ENCODE measurements around the gene PARN. TPM values are rescaled to one million over a fixed set of nuclear protein-coding genes. Genes with fewer than 3 reads are reported as not detected.

Gene PARN
- polyA plus RNA-seq, 1 donor from 2014 or later: 22.3 TPM

- H3K9ac ChIP-seq (ENCODE audit: low read length): no peak overlapping the region
- no peak overlapping the region for H2AFZ ChIP-seq (ENCODE audit: low read depth, low read length)
- H3K27ac ChIP-seq (ENCODE audit: low read length): no peak overlapping the region
- no peaks in the 10 kb centered on the region for H3K27me3 ChIP-seq (ENCODE audit: insufficient read depth, low read depth, low read length)
- no peak overlapping the region for H3K4me3 ChIP-seq (ENCODE audit: low read length)
- TF ChIP-seq TAF1 (IDR thresholded peaks at IDR 0.05; ENCODE audit: low read depth) (no peak), REST (IDR thresholded peaks at IDR 0.05; ENCODE audit: borderline replicate concordance) (no peak), POLR2AphosphoS5 (IDR thresholded peaks at IDR 0.05) (no peak)
- TF ChIP-seq, protein P1, sequence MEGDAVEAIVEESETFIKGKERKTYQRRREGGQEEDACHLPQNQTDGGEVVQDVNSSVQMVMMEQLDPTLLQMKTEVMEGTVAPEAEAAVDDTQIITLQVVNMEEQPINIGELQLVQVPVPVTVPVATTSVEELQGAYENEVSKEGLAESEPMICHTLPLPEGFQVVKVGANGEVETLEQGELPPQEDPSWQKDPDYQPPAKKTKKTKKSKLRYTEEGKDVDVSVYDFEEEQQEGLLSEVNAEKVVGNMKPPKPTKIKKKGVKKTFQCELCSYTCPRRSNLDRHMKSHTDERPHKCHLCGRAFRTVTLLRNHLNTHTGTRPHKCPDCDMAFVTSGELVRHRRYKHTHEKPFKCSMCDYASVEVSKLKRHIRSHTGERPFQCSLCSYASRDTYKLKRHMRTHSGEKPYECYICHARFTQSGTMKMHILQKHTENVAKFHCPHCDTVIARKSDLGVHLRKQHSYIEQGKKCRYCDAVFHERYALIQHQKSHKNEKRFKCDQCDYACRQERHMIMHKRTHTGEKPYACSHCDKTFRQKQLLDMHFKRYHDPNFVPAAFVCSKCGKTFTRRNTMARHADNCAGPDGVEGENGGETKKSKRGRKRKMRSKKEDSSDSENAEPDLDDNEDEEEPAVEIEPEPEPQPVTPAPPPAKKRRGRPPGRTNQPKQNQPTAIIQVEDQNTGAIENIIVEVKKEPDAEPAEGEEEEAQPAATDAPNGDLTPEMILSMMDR (IDR thresholded peaks at IDR 0.05; ENCODE audit: poor library complexity, severe bottlenecking): no peak
- H3F3A ChIP-seq (ENCODE audit: insufficient read depth, low read length, poor library complexity, severe bottlenecking): no peaks in the 10 kb centered on the region
- H3K9me2 ChIP-seq (ENCODE audit: insufficient read depth, low read length): no peaks in the 10 kb centered on the region
- no peaks in the 10 kb centered on the region for H3K9me3 ChIP-seq (ENCODE audit: low read length)
- H4K20me1 ChIP-seq (ENCODE audit: insufficient read depth): no peaks in the 10 kb centered on the region
- no peak overlapping the region for H3K4me2 ChIP-seq (ENCODE audit: low read length)
- H3K36me3 ChIP-seq (ENCODE audit: insufficient read depth, low read length): no peaks in the 10 kb centered on the region
- no peaks in the 10 kb centered on the region for H3K79me2 ChIP-seq (replicated peaks; ENCODE audit: insufficient read depth, low read length)
Observed at GRCh38 chr16:14470788-14471187, 159.3 kb downstream of the PARN start.

DNA sequence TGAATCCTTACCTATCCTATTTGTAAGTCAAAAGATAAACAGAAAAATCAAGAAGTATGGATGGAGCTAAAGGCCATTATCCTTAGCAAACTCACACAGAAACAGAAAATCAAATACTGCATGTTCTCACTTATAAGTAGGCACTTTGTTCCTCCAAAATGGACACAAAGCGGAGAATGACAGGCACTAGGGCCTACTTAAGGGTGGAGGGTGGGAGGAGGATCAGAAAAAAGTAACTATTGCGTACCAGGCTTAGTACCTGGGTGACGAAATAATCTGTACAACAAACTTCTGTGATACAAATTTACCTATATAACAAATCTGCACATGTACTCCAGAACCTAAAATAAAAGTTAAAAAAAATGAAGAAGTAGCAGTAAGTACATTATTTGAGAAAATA is 164.3 kb downstream of the PARN start:
- Histone ChIP-seq H3K9me2 (ENCODE audit: insufficient read depth, low read length) (no peaks in the 10 kb centered on the region), H3K4me3 (ENCODE audit: low read length) (no peak overlapping the region), H3K79me2 (replicated peaks; ENCODE audit: insufficient read depth, low read length) (no peaks in the 10 kb centered on the region), H3K27ac (ENCODE audit: low read length) (no peak overlapping the region), H3K36me3 (ENCODE audit: insufficient read depth, low read length) (no peaks in the 10 kb centered on the region), H4K20me1 (ENCODE audit: insufficient read depth) (no peaks in the 10 kb centered on the region), H3K9ac (ENCODE audit: low read length) (no peak overlapping the region), H3K4me2 (ENCODE audit: low read length) (no peak overlapping the region), H3K9me3 (ENCODE audit: low read length) (peaks cover 5% of the 10 kb centered on the region), H3F3A (ENCODE audit: insufficient read depth, low read length, poor library complexity, severe bottlenecking) (no peaks in the 10 kb centered on the region), H2AFZ (ENCODE audit: low read depth, low read length) (no peak overlapping the region), H3K27me3 (ENCODE audit: insufficient read depth, low read depth, low read length) (no peaks in the 10 kb centered on the region)
- TF ChIP-seq EP300 (conservative IDR thresholded peaks at IDR 0.05; ENCODE audit: poor library complexity, severe bottlenecking): no peak
- TF ChIP-seq REST (IDR thresholded peaks at IDR 0.05; ENCODE audit: borderline replicate concordance): no peak
- no peak for TF ChIP-seq POLR2AphosphoS5 (IDR thresholded peaks at IDR 0.05)
- TF ChIP-seq RAD21 (conservative IDR thresholded peaks at IDR 0.05): no peak
- TF ChIP-seq MXI1 (conservative IDR thresholded peaks at IDR 0.05; ENCODE audit: poor library complexity, severe bottlenecking): no peak
- TF ChIP-seq SMC3 (conservative IDR thresholded peaks at IDR 0.05; ENCODE audit: poor library complexity): no peak
- no peak for TF ChIP-seq EZH2 (IDR thresholded peaks at IDR 0.05; ENCODE audit: borderline replicate concordance, insufficient read depth, low read length, poor library complexity, severe bottlenecking)
- TF ChIP-seq, protein P1 (IDR thresholded peaks at IDR 0.05; ENCODE audit: poor library complexity, severe bottlenecking): no peak
- no peak for TF ChIP-seq TAF1 (IDR thresholded peaks at IDR 0.05; ENCODE audit: low read depth)

Measured in neural cell (in vitro differentiated cells).